Hepatocyte (in vitro differentiated cells): ENCODE measurements around the gene TRIM34. TPM values are rescaled to one million over a fixed set of nuclear protein-coding genes. Genes with fewer than 3 reads are reported as not detected.
"Not testable (repeated sequence)": the region's sequence is repeated elsewhere in the genome, so short reads cannot be mapped to it uniquely, and the experiment has no call there.

Experiments used
- DNase-seq: peaks from one replicate; pipeline ENCODE4 v3.0.0-alpha.2; 2016; ENCODE audit warnings: low spot score
- H2AFZ ChIP-seq: fragments of 200-600 bp; sonication (generic); 2 replicates; pipeline ENCODE4 v1.6.0; 2016; ENCODE audit warnings: antibody characterized with exemption, mild to moderate bottlenecking
- H3K27ac ChIP-seq: fragments of 200-600 bp; sonication (generic); 2 replicates; pipeline ENCODE4 v1.5.1; 2016; ENCODE audit warnings: mild to moderate bottlenecking
- H3K27me3 ChIP-seq: fragments of 200-600 bp; sonication (generic); 2 replicates; pipeline ENCODE4 v1.6.1; 2016
- H3K36me3 ChIP-seq: fragments of 200-600 bp; sonication (generic); replicated peaks from 2 replicates; pipeline ENCODE4 v1.5.1; 2016; ENCODE audit warnings: low read depth; ENCODE audit not compliant: insufficient read depth
- H3K4me1 ChIP-seq: fragments of 200-600 bp; sonication (generic); 2 replicates; pipeline ENCODE4 v1.5.1; 2016; ENCODE audit warnings: mild to moderate bottlenecking, moderate library complexity; ENCODE audit not compliant: insufficient read depth
- H3K4me2 ChIP-seq: fragments of 200-600 bp; sonication (generic); 2 replicates; pipeline ENCODE4 v1.6.0; 2016
- H3K4me3 ChIP-seq: fragments of 200-600 bp; sonication (generic); 2 replicates; pipeline ENCODE4 v1.5.1; 2016; ENCODE audit warnings: mild to moderate bottlenecking
- H3K79me2 ChIP-seq: fragments of 200-600 bp; sonication (generic); 2 replicates; pipeline ENCODE4 v1.6.0; 2017; ENCODE audit warnings: mild to moderate bottlenecking
- H3K9me2 ChIP-seq: fragments of 200-600 bp; sonication (generic); replicated peaks from 2 replicates; pipeline ENCODE4 v1.6.0; 2017; ENCODE audit warnings: mild to moderate bottlenecking; ENCODE audit not compliant: insufficient read depth
- H3K9me3 ChIP-seq: fragments of 200-600 bp; sonication (generic); 2 replicates; pipeline ENCODE4 v1.5.1; 2016; ENCODE audit warnings: low read depth, mild to moderate bottlenecking
- H4K20me1 ChIP-seq: fragments of 200-600 bp; sonication (generic); 2 replicates; pipeline ENCODE4 v1.6.0; 2016; ENCODE audit warnings: mild to moderate bottlenecking; ENCODE audit not compliant: insufficient read depth, poor library complexity, severe bottlenecking
- CTCF ChIP-seq: fragments of 200-600 bp; sonication (generic); IDR thresholded peaks from 2 replicates; pipeline ENCODE4 v1.5.1; 2016; ENCODE audit warnings: antibody characterized with exemption, mild to moderate bottlenecking; ENCODE audit not compliant: poor library complexity
- EZH2 ChIP-seq: fragments of 200-600 bp; sonication (generic); IDR thresholded peaks from 2 replicates; pipeline ENCODE4 v1.6.1; 2016; ENCODE audit warnings: antibody characterized with exemption, mild to moderate bottlenecking, borderline replicate concordance
- EZH2phosphoT487 ChIP-seq: fragments of 200-600 bp; sonication (generic); IDR thresholded peaks from one replicate; pipeline ENCODE4 v1.6.1; 2018; ENCODE audit warnings: antibody characterized with exemption, mild to moderate bottlenecking, low read depth, moderate library complexity; ENCODE audit not compliant: unreplicated experiment, severe bottlenecking
- WGBS: methylation state at CpG from one replicate; pipeline ENCODE4 v1.1.6; 2016; ENCODE audit warnings: low lambda C conversion rate; ENCODE audit errors: missing lambda C conversion rate; 5-methylcytosine and 5-hydroxymethylcytosine counted together
- polyA plus RNA-seq: library from polyadenylated mRNA; unstranded; fragments of >200 nt; fragmentation: Nextera tagmentation; extraction: Ambion mirVana; gene quantifications from 2 replicates; pipeline ENCODE4 v1.2.1, GENCODE V29; 2016
- total RNA-seq: library from RNA; depleted of rRNA; stranded (reverse); fragments of >200 nt; gene quantifications from 2 replicates; pipeline ENCODE4 v1.2.3, GENCODE V29; 2014

Gene TRIM34
- total and polyA plus RNA-seq, 2 experiments from 2014 or later, result 3.6 to 14.6 TPM

- no peak overlapping the region for H3K4me3 ChIP-seq
- no peaks in the 10 kb centered on the region for H3K36me3 ChIP-seq
- no peaks in the 10 kb centered on the region for H3K27me3 ChIP-seq
- peak overlapping the region; percentile 70 for H3K27ac ChIP-seq
- H3K4me1 ChIP-seq, result no peaks in the 10 kb centered on the region
- no peaks in the 10 kb centered on the region for H3K9me2 ChIP-seq
- DNase-seq, result peak; percentile 89
- peak overlapping the region; percentile 68 for H2AFZ ChIP-seq
- TF ChIP-seq CTCF (peak; percentile 80), EZH2 (no peak)
- no peaks in the 10 kb centered on the region for H3K9me3 ChIP-seq
- H4K20me1 ChIP-seq, result no peaks in the 10 kb centered on the region
- H3K4me2 ChIP-seq, result peak overlapping the region; percentile 48
- peaks cover 5% of the 10 kb centered on the region for H3K79me2 ChIP-seq
- WGBS, result 38% methylated on average over 9 of the region's 9 CpGs
These were observed 24.4 kb upstream of the TRIM34 start for GRCh38 chr11:5600374-5600851.

GRCh38 chr11:5602791-5603190, 22.0 kb upstream of the TRIM34 start:
- not testable (repeated sequence) for H3K9me2 ChIP-seq, H3K27me3 ChIP-seq, H3K4me1 ChIP-seq, H4K20me1 ChIP-seq, H3K4me3 ChIP-seq, H3K27ac ChIP-seq, H2AFZ ChIP-seq, H3K9me3 ChIP-seq, DNase-seq, H3K36me3 ChIP-seq, H3K4me2 ChIP-seq, H3K79me2 ChIP-seq
- WGBS, result 86% methylated on average over 4 of the region's 4 CpGs

GRCh38 chr11:5603326-5603725, 21.5 kb upstream of the TRIM34 start:
- Histone ChIP-seq H4K20me1 (no peaks in the 10 kb centered on the region), H3K9me3 (no peaks in the 10 kb centered on the region), H3K9me2 (no peaks in the 10 kb centered on the region), H3K4me2 (no peak overlapping the region), H3K79me2 (peaks cover 5% of the 10 kb centered on the region), H2AFZ (no peak overlapping the region), H3K27me3 (no peaks in the 10 kb centered on the region), H3K36me3 (no peaks in the 10 kb centered on the region), H3K4me3 (no peak overlapping the region), H3K27ac (no peak overlapping the region), H3K4me1 (no peaks in the 10 kb centered on the region)
- no peak for DNase-seq
- 91% methylated on average over 8 of the region's 8 CpGs for WGBS
- no peak for TF ChIP-seq EZH2phosphoT487
- no peak for TF ChIP-seq CTCF
- no peak for TF ChIP-seq EZH2

GRCh38 chr11:5604896-5605295, 19.9 kb upstream of the TRIM34 start:
- Histone ChIP-seq H3K79me2 (no peaks in the 10 kb centered on the region), H3K27ac (no peak overlapping the region), H3K4me1 (no peaks in the 10 kb centered on the region), H3K9me2 (no peaks in the 10 kb centered on the region), H3K9me3 (no peaks in the 10 kb centered on the region), H3K4me3 (no peak overlapping the region), H3K36me3 (no peaks in the 10 kb centered on the region), H3K4me2 (no peak overlapping the region), H4K20me1 (no peaks in the 10 kb centered on the region), H2AFZ (no peak overlapping the region), H3K27me3 (no peaks in the 10 kb centered on the region)
- WGBS, result 71% methylated on average over 4 of the region's 4 CpGs
- TF ChIP-seq EZH2, result no peak
- TF ChIP-seq CTCF, result no peak
- DNase-seq, result no peak
